SK-N-SH treated with all-trans-retinoic acid at 6 μM for 48 hours (cell line): ENCODE data around the gene RASGRF2.

Source experiments
- ATAC-seq: fragments of 200-7000 bp; cut with Tn5 transposase; 3 replicates; pipeline ENCODE4 v1.9.1; 2020; ENCODE audit warnings: mild to moderate bottlenecking, moderate library complexity
- ARNTL ChIP-seq: fragments of 450-650 bp; formaldehyde crosslinking; IDR thresholded peaks from 2 replicates; pipeline ENCODE4 v1.5.0; 2020; ENCODE audit warnings: low read depth, mild to moderate bottlenecking, moderate library complexity, borderline replicate concordance
- BACH2 ChIP-seq: fragments of 250-450 bp; sonication (Bioruptor Pico); IDR thresholded peaks from 2 replicates; pipeline ENCODE4 v1.9.0; 2021; ENCODE audit warnings: mild to moderate bottlenecking, borderline replicate concordance
- CREB5 ChIP-seq: fragments of 250-450 bp; sonication (Bioruptor Pico); IDR thresholded peaks from 2 replicates; pipeline ENCODE4 v1.5.1; 2020; ENCODE audit warnings: low read depth, mild to moderate bottlenecking, moderate library complexity
- CSDC2 ChIP-seq: fragments of 250-450 bp; sonication (Bioruptor Pico); IDR thresholded peaks from 2 replicates; pipeline ENCODE4 v1.5.0; 2020; ENCODE audit warnings: mild to moderate bottlenecking, moderate library complexity
- CSRNP3 ChIP-seq: fragments of 250-450 bp; sonication (Bioruptor Pico); IDR thresholded peaks from 2 replicates; pipeline ENCODE4 v1.5.1; 2021; ENCODE audit warnings: mild to moderate bottlenecking, moderate library complexity
- ESRRG ChIP-seq: fragments of 250-450 bp; sonication (Bioruptor Pico); IDR thresholded peaks from 2 replicates; pipeline ENCODE4 v1.6.1; 2021; ENCODE audit warnings: mild to moderate bottlenecking
- OSR1 ChIP-seq: fragments of 250-450 bp; sonication (Bioruptor Pico); IDR thresholded peaks from 2 replicates; pipeline ENCODE4 v1.8.0; 2022; ENCODE audit warnings: moderate library complexity, mild to moderate bottlenecking, inconsistent platforms
- PATZ1 ChIP-seq: fragments of 250-450 bp; sonication (Bioruptor Pico); IDR thresholded peaks from 2 replicates; pipeline ENCODE4 v1.8.0; 2020; ENCODE audit warnings: mild to moderate bottlenecking, moderate library complexity, borderline replicate concordance
- POU6F1 ChIP-seq: fragments of 250-450 bp; sonication (Bioruptor Pico); IDR thresholded peaks from 2 replicates; pipeline ENCODE4 v1.8.0; 2021; ENCODE audit warnings: low read depth, mild to moderate bottlenecking, moderate library complexity, borderline replicate concordance
- PPARA ChIP-seq: fragments of 250-450 bp; sonication (Bioruptor Pico); IDR thresholded peaks from 2 replicates; pipeline ENCODE4 v1.5.0; 2020; ENCODE audit warnings: mild to moderate bottlenecking, borderline replicate concordance
- RARB ChIP-seq: fragments of 250-450 bp; sonication (Bioruptor Pico); IDR thresholded peaks from 2 replicates; pipeline ENCODE4 v1.8.0; 2021; ENCODE audit warnings: mild to moderate bottlenecking, moderate library complexity
- SNAI2 ChIP-seq: fragments of 250-450 bp; sonication (Bioruptor Pico); IDR thresholded peaks from 2 replicates; pipeline ENCODE4 v1.5.0; 2020; ENCODE audit warnings: mild to moderate bottlenecking, moderate library complexity
- TCF4 ChIP-seq: fragments of 250-450 bp; sonication (Bioruptor Pico); IDR thresholded peaks from 2 replicates; pipeline ENCODE4 v1.8.0; 2021; ENCODE audit warnings: mild to moderate bottlenecking, moderate library complexity, borderline replicate concordance
- TSHZ2 ChIP-seq: fragments of 250-450 bp; sonication (Bioruptor Pico); IDR thresholded peaks from 2 replicates; pipeline ENCODE4 v1.5.0; 2020; ENCODE audit warnings: mild to moderate bottlenecking, moderate library complexity
- ZC3H10 ChIP-seq: fragments of 250-450 bp; sonication (Bioruptor Pico); IDR thresholded peaks from 2 replicates; pipeline ENCODE4 v1.5.1; 2021; ENCODE audit warnings: mild to moderate bottlenecking, moderate library complexity
- ZFP3 ChIP-seq: fragments of 250-450 bp; sonication (Bioruptor Pico); IDR thresholded peaks from 2 replicates; pipeline ENCODE4 v1.5.0; 2020; ENCODE audit warnings: mild to moderate bottlenecking, moderate library complexity
- ZFP30 ChIP-seq: fragments of 450-650 bp; formaldehyde crosslinking; IDR thresholded peaks from 2 replicates; pipeline ENCODE4 v1.5.0; 2022; ENCODE audit warnings: mild to moderate bottlenecking, moderate library complexity
- ZNF565 ChIP-seq: fragments of 450-650 bp; formaldehyde crosslinking; conservative IDR thresholded peaks from 2 replicates; pipeline ENCODE4 v1.5.0; 2020; ENCODE audit warnings: low read depth, mild to moderate bottlenecking, moderate library complexity
- ZNF70 ChIP-seq: fragments of 450-650 bp; formaldehyde crosslinking; IDR thresholded peaks from 2 replicates; pipeline ENCODE4 v1.5.0; 2020; ENCODE audit warnings: mild to moderate bottlenecking, moderate library complexity
- ZNF8 ChIP-seq: fragments of 450-650 bp; formaldehyde crosslinking; IDR thresholded peaks from 2 replicates; pipeline ENCODE4 v1.5.0; 2020; ENCODE audit warnings: mild to moderate bottlenecking, moderate library complexity

The RASGRF2 gene

GRCh38 chr5:81252904-81253303 is 292.7 kb downstream of the RASGRF2 start:
- ATAC-seq = no peak
- TF ChIP-seq SNAI2 = no peak
- TF ChIP-seq PPARA (CRISPR knock-in tag) = no peak
- no peak for TF ChIP-seq BACH2 (CRISPR knock-in tag)
- TF ChIP-seq ZFP30 (CRISPR knock-in tag) = no peak
- TF ChIP-seq POU6F1 (CRISPR knock-in tag) = no peak
- TF ChIP-seq CREB5 (CRISPR knock-in tag) = no peak
- TF ChIP-seq TCF4 (CRISPR knock-in tag) = no peak
- TF ChIP-seq ZNF8 (CRISPR knock-in tag) = no peak
- no peak for TF ChIP-seq OSR1
- TF ChIP-seq ZNF70 (CRISPR knock-in tag) = no peak
- no peak for TF ChIP-seq CSDC2 (CRISPR knock-in tag)
- TF ChIP-seq TSHZ2 (CRISPR knock-in tag) = no peak
- TF ChIP-seq PATZ1 (CRISPR knock-in tag) = no peak
- TF ChIP-seq ZNF565 (CRISPR knock-in tag) = no peak
- no peak for TF ChIP-seq CSRNP3
- TF ChIP-seq ZFP3 (CRISPR knock-in tag) = no peak
- TF ChIP-seq ZC3H10 (CRISPR knock-in tag) = no peak
- no peak for TF ChIP-seq ARNTL
- no peak for TF ChIP-seq RARB (CRISPR knock-in tag)

GRCh38 chr5:81253875-81254274 is 293.7 kb downstream of the RASGRF2 start:
- TF ChIP-seq ZNF8 (CRISPR knock-in tag) (no peak), PATZ1 (CRISPR knock-in tag) (no peak), CREB5 (CRISPR knock-in tag) (no peak), CSDC2 (CRISPR knock-in tag) (no peak), PPARA (CRISPR knock-in tag) (no peak), ZFP30 (CRISPR knock-in tag) (no peak), POU6F1 (CRISPR knock-in tag) (no peak), RARB (CRISPR knock-in tag) (no peak), ZNF70 (CRISPR knock-in tag) (no peak), OSR1 (no peak), ESRRG (CRISPR knock-in tag) (no peak), BACH2 (CRISPR knock-in tag) (no peak)
- ATAC-seq = no peak
